Astrocyte (in vitro differentiated cells and primary cell): Measurements from ENCODE around the gene CHRD.

Experiments used
- CTCF ChIP-seq: IDR thresholded peaks from 2 replicates; pipeline ENCODE4 v1.5.1; 2011; ENCODE audit warnings: low read depth, mild to moderate bottlenecking, inconsistent platforms, low read length, moderate library complexity; ENCODE audit not compliant: insufficient read depth
- EZH2 ChIP-seq: IDR thresholded peaks from 2 replicates; pipeline ENCODE4 v1.6.1; 2012; ENCODE audit warnings: mild to moderate bottlenecking, low read length, inconsistent platforms; ENCODE audit not compliant: insufficient read depth

- TF ChIP-seq CTCF = no peak
- TF ChIP-seq EZH2 = no peak
Observed at GRCh38 chr3:184358124-184358767, 21.6 kb upstream of the CHRD start.
